H9 (cell line): ENCODE data around the gene CARD11. TPM values are rescaled to one million over a fixed set of nuclear protein-coding genes. Genes with fewer than 3 reads are reported as not detected.

Source experiments
- DNase-seq: peaks from one replicate; pipeline ENCODE4 v3.0.0-alpha.2; 2017
- H2AFZ ChIP-seq: one replicate; pipeline ENCODE4 v1.6.1; 2013; ENCODE audit warnings: mild to moderate bottlenecking, low read length, control low read depth, moderate library complexity
- H2AK5ac ChIP-seq: 2 replicates; pipeline ENCODE4 v1.6.1; 2013; ENCODE audit warnings: low read length, control low read depth, mixed read lengths; ENCODE audit not compliant: insufficient read length
- H2BK120ac ChIP-seq: one replicate; pipeline ENCODE4 v1.6.1; 2013; ENCODE audit warnings: low read depth, mild to moderate bottlenecking, low read length, control low read depth, inconsistent platforms; ENCODE audit not compliant: poor library complexity, severe bottlenecking
- H2BK12ac ChIP-seq: 2 replicates; pipeline ENCODE4 v1.6.1; 2013; ENCODE audit warnings: low read length, control low read depth, mixed read lengths, low read depth; ENCODE audit not compliant: insufficient read length
- H2BK15ac ChIP-seq: 2 replicates; pipeline ENCODE4 v1.6.1; 2013; ENCODE audit warnings: low read depth, low read length, control low read depth
- H2BK20ac ChIP-seq: one replicate; pipeline ENCODE4 v1.6.1; 2013; ENCODE audit warnings: low read depth, mild to moderate bottlenecking, low read length, control low read depth, inconsistent platforms; ENCODE audit not compliant: poor library complexity, severe bottlenecking
- H2BK5ac ChIP-seq: 2 replicates; pipeline ENCODE4 v1.6.1; 2013; ENCODE audit warnings: low read length, control low read depth, mixed read lengths; ENCODE audit not compliant: insufficient read length
- H3K14ac ChIP-seq: 2 replicates; pipeline ENCODE4 v1.6.1; 2013; ENCODE audit warnings: low read length, control low read depth; ENCODE audit not compliant: insufficient read depth
- H3K18ac ChIP-seq: 2 replicates; pipeline ENCODE4 v1.6.1; 2013; ENCODE audit warnings: low read depth, mild to moderate bottlenecking, mixed read lengths, low read length, control low read depth; ENCODE audit not compliant: insufficient read length
- H3K23ac ChIP-seq: 2 replicates; pipeline ENCODE4 v1.6.1; 2013; ENCODE audit warnings: low read length, control low read depth, mixed read lengths, low read depth; ENCODE audit not compliant: insufficient read length
- H3K23me2 ChIP-seq: 2 replicates; pipeline ENCODE4 v1.6.1; 2013; ENCODE audit warnings: low read depth, mild to moderate bottlenecking, mixed read lengths, low read length, control low read depth; ENCODE audit not compliant: insufficient read length, poor library complexity, severe bottlenecking
- H3K27ac ChIP-seq: 2 replicates; pipeline ENCODE4 v1.5.1; 2013; ENCODE audit warnings: low read length, control low read depth, mixed read lengths, low read depth; ENCODE audit not compliant: insufficient read length
- H3K27me3 ChIP-seq: 2 replicates; pipeline ENCODE4 v1.6.1; 2013; ENCODE audit warnings: low read length, control low read depth, inconsistent platforms; ENCODE audit not compliant: insufficient read depth
- H3K4ac ChIP-seq: 2 replicates; pipeline ENCODE4 v1.6.1; 2013; ENCODE audit warnings: low read depth, mild to moderate bottlenecking, control low read depth, inconsistent platforms, low read length, moderate library complexity
- H3K4me1 ChIP-seq: 2 replicates; pipeline ENCODE4 v1.6.1; 2013; ENCODE audit warnings: low read length, control low read depth, inconsistent platforms; ENCODE audit not compliant: insufficient read depth
- H3K4me2 ChIP-seq: 2 replicates; pipeline ENCODE4 v1.6.1; 2013; ENCODE audit warnings: low read length, control low read depth, mixed read lengths; ENCODE audit not compliant: insufficient read length, insufficient read depth
- H3K56ac ChIP-seq: 2 replicates; pipeline ENCODE4 v1.6.1; 2013; ENCODE audit warnings: low read depth, mild to moderate bottlenecking, mixed read lengths, low read length, control low read depth; ENCODE audit not compliant: insufficient read length
- H3K79me1 ChIP-seq: 2 replicates; pipeline ENCODE4 v1.6.1; 2013; ENCODE audit warnings: low read depth, mild to moderate bottlenecking, moderate library complexity, low read length, control low read depth, inconsistent platforms; ENCODE audit not compliant: insufficient read depth, poor library complexity, severe bottlenecking
- H3K79me2 ChIP-seq: 2 replicates; pipeline ENCODE4 v1.6.1; 2013; ENCODE audit warnings: low read length, control low read depth, inconsistent platforms; ENCODE audit not compliant: insufficient read depth
- H3K9ac ChIP-seq: 2 replicates; pipeline ENCODE4 v1.6.1; 2013; ENCODE audit warnings: low read length, control low read depth, mixed read lengths; ENCODE audit not compliant: insufficient read length; ENCODE audit errors: extremely low read depth
- H3K9me3 ChIP-seq: one replicate; pipeline ENCODE4 v1.6.1; 2013; ENCODE audit warnings: low read depth, low read length, inconsistent platforms; ENCODE audit not compliant: control insufficient read depth
- H3T11ph ChIP-seq: one replicate; pipeline ENCODE4 v1.6.1; 2013; ENCODE audit warnings: mild to moderate bottlenecking, low read length, control low read depth, inconsistent platforms
- H4K20me1 ChIP-seq: one replicate; pipeline ENCODE4 v1.6.1; 2013; ENCODE audit not compliant: control insufficient read depth, insufficient read length, insufficient read depth
- H4K5ac ChIP-seq: 2 replicates; pipeline ENCODE4 v1.6.1; 2013; ENCODE audit warnings: low read depth, mild to moderate bottlenecking, mixed read lengths, low read length, control low read depth; ENCODE audit not compliant: insufficient read length
- H4K8ac ChIP-seq: replicated peaks from 2 replicates; pipeline ENCODE4 v1.6.1; 2013; ENCODE audit warnings: low read length, control low read depth, mixed read lengths, low read depth; ENCODE audit not compliant: insufficient read length
- H4K91ac ChIP-seq: 2 replicates; pipeline ENCODE4 v1.6.1; 2013; ENCODE audit warnings: low read depth, mild to moderate bottlenecking, moderate library complexity, mixed read lengths, low read length, control low read depth; ENCODE audit not compliant: insufficient read length
- H3K27ac Mint-ChIP-seq, 3 experiments: 2 replicates in 2 of 3; 3 replicates in 1 of 3; pipeline ENCODE4 v1.8.0; 2020 to 2021; ENCODE audit warnings: mixed read lengths in 3 of 3, mild to moderate bottlenecking in 1 of 3, moderate library complexity in 1 of 3
- H3K27me3 Mint-ChIP-seq: 2 replicates; pipeline ENCODE4 v1.8.0; 2021; ENCODE audit warnings: low read depth, mild to moderate bottlenecking, moderate library complexity, mixed read lengths
- H3K36me3 Mint-ChIP-seq, 3 experiments: 2 replicates in 2 of 3; 3 replicates in 1 of 3; pipeline ENCODE4 v1.8.0; 2020 to 2021; ENCODE audit warnings: low read depth in 3 of 3, mixed read lengths in 3 of 3; ENCODE audit not compliant: insufficient read depth in 1 of 3
- H3K4me1 Mint-ChIP-seq, 2 experiments: 2 replicates each; pipeline ENCODE4 v1.8.0; 2020; ENCODE audit warnings: mixed read lengths in 2 of 2
- H3K4me3 Mint-ChIP-seq, 2 experiments: 2 replicates in 1 of 2; 3 replicates in 1 of 2; pipeline ENCODE4 v1.8.0; 2020 to 2021; ENCODE audit warnings: mild to moderate bottlenecking in 2 of 2, mixed read lengths in 2 of 2, moderate library complexity in 1 of 2
- H3K9me3 Mint-ChIP-seq, 2 experiments: 2 replicates in 1 of 2; 3 replicates in 1 of 2; pipeline ENCODE4 v1.8.0; 2020; ENCODE audit warnings: mild to moderate bottlenecking in 2 of 2, mixed read lengths in 2 of 2, moderate library complexity in 1 of 2
- WGBS: extraction: QIAGEN DNeasy Blood & Tissue Kit; methylation state at CpG from one replicate; pipeline ENCODE4 v1.1.7; 2013; ENCODE audit warnings: missing lambda C conversion rate, low lambda C conversion rate, mixed read lengths; ENCODE audit not compliant: insufficient read length; ENCODE audit errors: extremely low coverage; 5-methylcytosine and 5-hydroxymethylcytosine counted together
- total RNA-seq: library from RNA; stranded (reverse); gene quantifications from 2 replicates; pipeline ENCODE4 v1.2.1, GENCODE V29; 2021
- TF ChIP-seq, protein P1 (sequence below): fragments of 200-600 bp; sonication (generic); conservative IDR thresholded peaks from 3 replicates; pipeline ENCODE4 v1.8.0; 2021; ENCODE audit warnings: antibody characterized with exemption, mild to moderate bottlenecking

CARD11 gene
- total RNA-seq, 1 experiment from 2014 or later = 20.0 TPM

- peaks cover 5 to 15% of the 10 kb centered on the region in 2 experiments; a peak in 2 of 4 replicates for H3K4me1 Mint-ChIP-seq
- H3K4me1 ChIP-seq = no peaks in the 10 kb centered on the region
These were observed 121.9 kb downstream of the CARD11 start for GRCh38 chr7:2921653-2922347.

More at GRCh38 chr7:2921653-2922347, 121.9 kb downstream of the CARD11 start:
- Histone ChIP-seq H2AFZ (no peak overlapping the region), H3K27me3 (no peaks in the 10 kb centered on the region), H4K8ac (no peak overlapping the region), H2BK12ac (no peak overlapping the region), H2BK120ac (no peak overlapping the region), H3K9me3 (no peaks in the 10 kb centered on the region), H4K20me1 (no peaks in the 10 kb centered on the region), H3T11ph (no peak overlapping the region), H3K79me2 (no peaks in the 10 kb centered on the region), H3K27ac (no peak overlapping the region), H3K23me2 (no peaks in the 10 kb centered on the region), H4K91ac (no peak overlapping the region), H3K56ac (no peak overlapping the region), H2BK5ac (no peak overlapping the region), H2BK20ac (no peak overlapping the region), H3K79me1 (no peaks in the 10 kb centered on the region), H4K5ac (no peak overlapping the region), H3K9ac (no peak overlapping the region), H3K14ac (no peak overlapping the region), H3K4me2 (no peak overlapping the region), H3K4ac (no peak overlapping the region), H2BK15ac (no peak overlapping the region), H3K18ac (no peak overlapping the region), H3K23ac (no peak overlapping the region), H2AK5ac (no peak overlapping the region)
- Mint-ChIP-seq H3K4me3 (no peak overlapping the region), H3K9me3 (peaks cover 0 to 2% of the 10 kb centered on the region in 2 experiments; a peak in 1 of 5 replicates), H3K27ac (peak overlapping the region in 1 of 3 experiments; percentile 59; a peak in 2 of 7 replicates), H3K36me3 (peaks cover 1 to 22% (median 13%) of the 10 kb centered on the region in 3 experiments; a peak in 6 of 7 replicates), H3K27me3 (no peaks in the 10 kb centered on the region)
- WGBS = no CpG with 5 or more reads among the region's 13 CpGs
- DNase-seq = peak; percentile 56
- TF ChIP-seq, protein P1, sequence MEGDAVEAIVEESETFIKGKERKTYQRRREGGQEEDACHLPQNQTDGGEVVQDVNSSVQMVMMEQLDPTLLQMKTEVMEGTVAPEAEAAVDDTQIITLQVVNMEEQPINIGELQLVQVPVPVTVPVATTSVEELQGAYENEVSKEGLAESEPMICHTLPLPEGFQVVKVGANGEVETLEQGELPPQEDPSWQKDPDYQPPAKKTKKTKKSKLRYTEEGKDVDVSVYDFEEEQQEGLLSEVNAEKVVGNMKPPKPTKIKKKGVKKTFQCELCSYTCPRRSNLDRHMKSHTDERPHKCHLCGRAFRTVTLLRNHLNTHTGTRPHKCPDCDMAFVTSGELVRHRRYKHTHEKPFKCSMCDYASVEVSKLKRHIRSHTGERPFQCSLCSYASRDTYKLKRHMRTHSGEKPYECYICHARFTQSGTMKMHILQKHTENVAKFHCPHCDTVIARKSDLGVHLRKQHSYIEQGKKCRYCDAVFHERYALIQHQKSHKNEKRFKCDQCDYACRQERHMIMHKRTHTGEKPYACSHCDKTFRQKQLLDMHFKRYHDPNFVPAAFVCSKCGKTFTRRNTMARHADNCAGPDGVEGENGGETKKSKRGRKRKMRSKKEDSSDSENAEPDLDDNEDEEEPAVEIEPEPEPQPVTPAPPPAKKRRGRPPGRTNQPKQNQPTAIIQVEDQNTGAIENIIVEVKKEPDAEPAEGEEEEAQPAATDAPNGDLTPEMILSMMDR = peak; percentile 78
